HK-2 (cell line): Measurements from ENCODE around the gene TFAM.

Experiments
- DNase-seq: peaks from one replicate; pipeline ENCODE4 v3.0.0-alpha.2; 2018; ENCODE audit not compliant: unreplicated experiment

Gene TFAM

GRCh38 chr10:58433066-58433465 lies 47.9 kb downstream of the TFAM start:
- no peak for DNase-seq

GRCh38 chr10:58433571-58433970 lies 48.4 kb downstream of the TFAM start:
- DNase-seq = no peak

GRCh38 chr10:58435297-58435985 lies 50.2 kb downstream of the TFAM start:
- peak; percentile 93 for DNase-seq

GRCh38 chr10:58436071-58436470 lies 50.9 kb downstream of the TFAM start:
- DNase-seq = peak; percentile 78

- DNase-seq = no peak
Measured at GRCh38 chr10:58438340-58438871, 53.2 kb downstream of the TFAM start.

- no peak for DNase-seq
Measured at GRCh38 chr10:58438986-58439385, 53.8 kb downstream of the TFAM start.

GRCh38 chr10:58439632-58440364 lies 54.6 kb downstream of the TFAM start:
- no peak for DNase-seq

GRCh38 chr10:58440484-58440883 lies 55.3 kb downstream of the TFAM start:
- DNase-seq = no peak

GRCh38 chr10:58444321-58444720 lies 59.1 kb downstream of the TFAM start:
- DNase-seq = no peak

GRCh38 chr10:58444876-58445275 lies 59.7 kb downstream of the TFAM start:
- no peak for DNase-seq

GRCh38 chr10:58448121-58448935 lies 63.1 kb downstream of the TFAM start:
- DNase-seq = no peak
